Common myeloid progenitor, CD34-positive (primary cell): Measurements from ENCODE around the gene LTK.
A peak's percentile ranks its signal among the peaks of the same experiment; 100 is the strongest.

Experiments
- CTCF ChIA-PET: fragments of 350-600 bp; sonication (Branson Sonifier 250); formaldehyde crosslinking; loops from one replicate; lab custom pipeline; 2021; ENCODE audit warnings: antibody characterized with exemption; lab: Charles Lee
- POLR2A ChIA-PET: fragments of 350-600 bp; sonication (Branson Sonifier 250); formaldehyde crosslinking; loops from one replicate; lab custom pipeline; 2021; ENCODE audit warnings: antibody characterized with exemption; lab: Charles Lee
- DNase-seq, 3 donors: peaks; one replicate each; pipeline versions ENCODE4 v3.0.0 to v3.0.0-alpha.2; 2013
- H3K27ac ChIP-seq, 2 experiments: 1 replicate in 1 of 2; 2 replicates in 1 of 2; pipeline ENCODE4 v1.7.0; 2013; ENCODE audit warnings: inconsistent platforms in 2 of 2, low read length in 2 of 2, mild to moderate bottlenecking in 2 of 2, low read depth in 1 of 2, moderate library complexity in 1 of 2; ENCODE audit not compliant: severe bottlenecking in 2 of 2, insufficient read depth in 1 of 2, poor library complexity in 1 of 2
- H3K27me3 ChIP-seq, 5 experiments: replicated peaks in 2 of 5; 1 replicate in 3 of 5; 2 replicates in 2 of 5; pipeline versions ENCODE4 v1.6.1 to v1.7.0; 2013; ENCODE audit warnings: low read length in 4 of 5, mild to moderate bottlenecking in 2 of 5, moderate library complexity in 2 of 5, inconsistent platforms in 1 of 5; ENCODE audit not compliant: insufficient read depth in 5 of 5, control insufficient read depth in 4 of 5
- H3K36me3 ChIP-seq, 4 experiments: 1 replicate in 2 of 4; 2 replicates in 2 of 4; pipeline versions ENCODE4 v1.6.1 to v1.7.0; 2013; ENCODE audit warnings: low read length in 3 of 4, control low read depth in 1 of 4, mild to moderate bottlenecking in 1 of 4; ENCODE audit not compliant: control insufficient read depth in 4 of 4, insufficient read depth in 4 of 4
- H3K4me1 ChIP-seq, 4 experiments: 1 replicate in 3 of 4; 2 replicates in 1 of 4; pipeline versions ENCODE4 v1.6.1 to v1.7.1; 2013; ENCODE audit warnings: low read length in 3 of 4, mild to moderate bottlenecking in 3 of 4, control low read depth in 1 of 4, inconsistent platforms in 1 of 4, moderate library complexity in 1 of 4; ENCODE audit not compliant: control insufficient read depth in 4 of 4, insufficient read depth in 4 of 4; ENCODE audit errors: control extremely low read depth in 1 of 4
- H3K4me3 ChIP-seq, 7 experiments: 1 replicate in 4 of 7; 2 replicates in 3 of 7; pipeline versions ENCODE4 v1.5.1 to v1.7.0; 2013; ENCODE audit warnings: mild to moderate bottlenecking in 7 of 7, low read length in 6 of 7, moderate library complexity in 6 of 7, inconsistent platforms in 2 of 7, low read depth in 2 of 7, control low read depth in 1 of 7; ENCODE audit not compliant: insufficient read depth in 4 of 7, control insufficient read depth in 1 of 7; ENCODE audit errors: extremely low read depth in 1 of 7
- H3K9me3 ChIP-seq, 5 experiments: 1 replicate in 4 of 5; 2 replicates in 1 of 5; pipeline versions ENCODE4 v1.6.1 to v1.7.1; 2013; ENCODE audit warnings: low read length in 4 of 5, mild to moderate bottlenecking in 2 of 5, inconsistent platforms in 1 of 5, low read depth in 1 of 5, moderate library complexity in 1 of 5; ENCODE audit not compliant: control insufficient read depth in 4 of 5, insufficient read depth in 2 of 5; ENCODE audit errors: control extremely low read depth in 1 of 5
- WGBS: methylation state at CpG from one replicate; pipeline ENCODE4 v1.1.5; 2013; ENCODE audit not compliant: insufficient coverage; 5-methylcytosine and 5-hydroxymethylcytosine counted together

The LTK gene

GRCh38 chr15:41506796-41507341 is 6.8 kb downstream of the LTK start:
- Histone ChIP-seq H3K36me3 (no peaks in the 10 kb centered on the region), H3K4me1 (peaks cover 0 to 32% (median 26%) of the 10 kb centered on the region in 4 experiments), H3K27me3 (peaks cover 4 to 48% (median 6%) of the 10 kb centered on the region in 5 experiments), H3K9me3 (no peaks in the 10 kb centered on the region), H3K27ac (no peak overlapping the region), H3K4me3 (no peak overlapping the region)
- ChIA-PET POLR2A (interaction anchor here (0.6 kb wide), 1 partner anchor 14 kb away, joined by 3 read pairs; no protein-coding TSS in a partner anchor), CTCF (interaction anchor here (2.4 kb wide), 1 partner anchor 41 kb away, joined by 12 read pairs; no protein-coding TSS in a partner anchor)
- DNase-seq = no peak
- 80% methylated on average over 6 of the region's 10 CpGs for WGBS

GRCh38 chr15:41505776-41506175 is 7.9 kb downstream of the LTK start:
- ChIA-PET CTCF (interaction anchor here (1.4 kb wide), 1 partner anchor 10 kb away, joined by 4 read pairs; no protein-coding TSS in a partner anchor), POLR2A (no interaction called here)
- H3K36me3 ChIP-seq = no peaks in the 10 kb centered on the region
- DNase-seq = no peak
- peaks cover 3 to 47% (median 8%) of the 10 kb centered on the region in 5 experiments for H3K27me3 ChIP-seq
- WGBS = 83% methylated on average over 1 of the region's 4 CpGs
- H3K4me3 ChIP-seq = no peak overlapping the region
- peaks cover 0 to 35% (median 32%) of the 10 kb centered on the region in 4 experiments for H3K4me1 ChIP-seq
- H3K9me3 ChIP-seq = no peaks in the 10 kb centered on the region
- no peak overlapping the region for H3K27ac ChIP-seq

- DNase-seq = no peak
- no peak overlapping the region for H3K27ac ChIP-seq
- WGBS = 98% methylated on average over 10 of the region's 13 CpGs
- H3K4me1 ChIP-seq = peaks cover 0 to 35% (median 32%) of the 10 kb centered on the region in 4 experiments
- H3K9me3 ChIP-seq = no peaks in the 10 kb centered on the region
- H3K27me3 ChIP-seq = peaks cover 0 to 48% (median 9%) of the 10 kb centered on the region in 5 experiments
- no peaks in the 10 kb centered on the region for H3K36me3 ChIP-seq
- CTCF ChIA-PET = interaction anchor here (1.4 kb wide), 1 partner anchor 11 kb away, joined by 4 read pairs; no protein-coding TSS in a partner anchor
- no peak overlapping the region for H3K4me3 ChIP-seq
- POLR2A ChIA-PET = no interaction called here
Measured at GRCh38 chr15:41504751-41505492, 8.7 kb downstream of the LTK start.

- WGBS = 67% methylated on average over 5 of the region's 5 CpGs
- peaks cover 0 to 35% (median 32%) of the 10 kb centered on the region in 4 experiments for H3K4me1 ChIP-seq
- POLR2A ChIA-PET = interaction anchor here (1.0 to 1.2 kb wide), 2 partner anchors 8 to 10 kb away, joined by 3 read pairs; partner anchors contain the start of gene LTK
- peak overlapping the region in 3 of 7 experiments; percentile 10 to 69 (median 56) for H3K4me3 ChIP-seq
- CTCF ChIA-PET = interaction anchor here (1.9 kb wide), 1 partner anchor 38 kb away, joined by 6 read pairs; no protein-coding TSS in a partner anchor
- H3K27ac ChIP-seq = no peak overlapping the region
- H3K27me3 ChIP-seq = peaks cover 3 to 51% (median 14%) of the 10 kb centered on the region in 5 experiments
- H3K9me3 ChIP-seq = no peaks in the 10 kb centered on the region
- no peak for DNase-seq
- no peaks in the 10 kb centered on the region for H3K36me3 ChIP-seq
Measured at GRCh38 chr15:41503669-41504010, 10.0 kb downstream of the LTK start.

- Histone ChIP-seq H3K9me3 (no peaks in the 10 kb centered on the region), H3K27me3 (peaks cover 3 to 57% (median 14%) of the 10 kb centered on the region in 5 experiments), H3K36me3 (no peaks in the 10 kb centered on the region), H3K27ac (no peak overlapping the region), H3K4me3 (peak overlapping the region in 6 of 7 experiments; percentile 6 to 69 (median 50)), H3K4me1 (peaks cover 0 to 35% (median 32%) of the 10 kb centered on the region in 4 experiments)
- peak in 2 of 3 donors; percentile 60 to 76 for DNase-seq
- ChIA-PET POLR2A (interaction anchor here (1.0 to 1.2 kb wide), 3 partner anchors 9 to 41 kb away, joined by 3 read pairs; partner anchors contain the start of genes LTK and RPAP1), CTCF (interaction anchor here (1.9 kb wide), 1 partner anchor 37 kb away, joined by 6 read pairs; no protein-coding TSS in a partner anchor)
- WGBS = 2% methylated on average over 51 of the region's 54 CpGs
Measured at GRCh38 chr15:41502795-41503668, 10.6 kb downstream of the LTK start.

- POLR2A ChIA-PET = interaction anchor here (0.7 to 1.1 kb wide), 2 partner anchors 42 to 57 kb away, joined by 3 read pairs; partner anchors contain the start of genes RPAP1 and TYRO3
- Histone ChIP-seq H3K4me3 (peak overlapping the region in 6 of 7 experiments; percentile 6 to 69 (median 45)), H3K27ac (no peak overlapping the region), H3K36me3 (no peaks in the 10 kb centered on the region), H3K27me3 (peaks cover 3 to 65% (median 17%) of the 10 kb centered on the region in 5 experiments), H3K9me3 (no peaks in the 10 kb centered on the region), H3K4me1 (peaks cover 0 to 35% (median 32%) of the 10 kb centered on the region in 4 experiments)
- 1% methylated on average over 49 of the region's 64 CpGs for WGBS
- CTCF ChIA-PET = interaction anchor here (1.0 to 1.9 kb wide), 2 partner anchors 12 to 36 kb away, joined by 4 to 6 read pairs; no protein-coding TSS in a partner anchor
- DNase-seq = peak in 2 of 3 donors; percentile 57 to 71
Measured at GRCh38 chr15:41501931-41502794, 11.5 kb downstream of the LTK start.
